Occipital lobe (tissue), 2 donors: Measurements from ENCODE around the gene PSAPL1. TPM values are rescaled to one million over a fixed set of nuclear protein-coding genes. Genes with fewer than 3 reads are reported as not detected.

Source experiments
- DNase-seq: peaks from one replicate; lab custom pipeline; 2025; lab: John Stamatoyannopoulos, UW
- total RNA-seq: library from RNA; depleted of rRNA; stranded (reverse); fragments of >200 nt; gene quantifications from one replicate; pipeline ENCODE4 v1.2.3, GENCODE V29; 2014

The PSAPL1 gene, protein sequence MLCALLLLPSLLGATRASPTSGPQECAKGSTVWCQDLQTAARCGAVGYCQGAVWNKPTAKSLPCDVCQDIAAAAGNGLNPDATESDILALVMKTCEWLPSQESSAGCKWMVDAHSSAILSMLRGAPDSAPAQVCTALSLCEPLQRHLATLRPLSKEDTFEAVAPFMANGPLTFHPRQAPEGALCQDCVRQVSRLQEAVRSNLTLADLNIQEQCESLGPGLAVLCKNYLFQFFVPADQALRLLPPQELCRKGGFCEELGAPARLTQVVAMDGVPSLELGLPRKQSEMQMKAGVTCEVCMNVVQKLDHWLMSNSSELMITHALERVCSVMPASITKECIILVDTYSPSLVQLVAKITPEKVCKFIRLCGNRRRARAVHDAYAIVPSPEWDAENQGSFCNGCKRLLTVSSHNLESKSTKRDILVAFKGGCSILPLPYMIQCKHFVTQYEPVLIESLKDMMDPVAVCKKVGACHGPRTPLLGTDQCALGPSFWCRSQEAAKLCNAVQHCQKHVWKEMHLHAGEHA
- not detected for total RNA-seq

DNA sequence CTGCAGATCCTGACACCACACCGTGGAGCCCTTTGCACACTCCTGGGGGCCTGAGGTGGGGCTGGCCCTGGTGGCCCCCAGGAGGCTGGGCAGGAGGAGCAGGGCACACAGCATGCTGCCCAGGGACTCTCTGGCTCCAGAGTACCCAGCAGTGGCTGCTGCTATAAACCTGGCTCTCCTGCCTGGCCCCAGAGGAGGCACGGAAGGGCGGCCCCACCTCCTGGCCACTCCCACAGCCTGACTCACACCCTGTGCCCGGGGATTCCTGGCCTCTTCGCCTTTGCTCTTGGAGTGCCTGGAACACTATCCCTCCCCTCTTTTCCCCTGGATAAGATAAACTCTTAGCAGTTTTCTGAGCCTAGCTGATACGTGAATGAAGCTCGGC is at the start of gene PSAPL1:
TSS of gene PSAPL1 (minus strand) at position 165 of the 385 bp plus-strand sequence. CDS start at position 114, 51 bp downstream.
- DNase-seq: no peak

DNA sequence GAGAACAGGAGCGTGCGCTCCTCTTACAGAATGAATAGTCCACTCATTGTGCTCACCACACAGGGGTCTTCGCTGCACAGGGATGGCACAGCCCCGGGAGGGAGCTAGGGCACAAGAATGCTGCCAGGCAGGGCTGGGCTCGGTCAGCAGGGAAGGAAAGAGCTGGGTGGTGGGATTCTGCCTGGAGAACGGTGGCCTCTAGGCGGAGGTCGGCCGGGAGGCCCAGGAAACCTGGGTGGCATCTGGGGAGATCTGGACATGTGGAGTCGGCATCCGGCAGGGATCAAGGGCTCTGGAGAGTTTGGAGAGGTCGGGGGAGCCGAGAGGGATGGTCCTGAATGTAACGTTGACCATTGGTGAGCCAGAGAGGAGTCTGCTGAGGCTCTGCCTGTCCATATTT is 46.5 kb upstream of the PSAPL1 start:
- no peak for DNase-seq

DNA sequence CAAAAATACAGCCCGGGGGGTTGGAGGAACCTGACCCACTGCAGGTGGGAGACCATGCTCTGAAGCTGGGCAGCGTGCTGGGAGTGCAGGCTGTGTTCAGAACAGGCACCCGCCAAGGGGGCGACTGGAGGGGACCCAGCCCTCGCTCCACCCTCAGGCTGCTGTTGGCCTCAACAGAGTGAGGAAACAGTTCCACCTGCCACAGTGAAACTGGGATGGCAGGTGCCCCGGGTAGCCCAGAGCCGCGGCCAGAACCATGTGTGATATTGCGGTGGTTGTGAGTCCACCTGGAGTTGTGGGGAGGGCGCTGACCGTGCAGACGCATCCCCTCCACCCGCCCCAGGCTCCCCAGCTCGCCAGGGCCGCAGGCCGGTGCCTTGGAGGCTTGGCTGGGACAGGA is 45.7 kb upstream of the PSAPL1 start:
- DNase-seq: no peak

DNA sequence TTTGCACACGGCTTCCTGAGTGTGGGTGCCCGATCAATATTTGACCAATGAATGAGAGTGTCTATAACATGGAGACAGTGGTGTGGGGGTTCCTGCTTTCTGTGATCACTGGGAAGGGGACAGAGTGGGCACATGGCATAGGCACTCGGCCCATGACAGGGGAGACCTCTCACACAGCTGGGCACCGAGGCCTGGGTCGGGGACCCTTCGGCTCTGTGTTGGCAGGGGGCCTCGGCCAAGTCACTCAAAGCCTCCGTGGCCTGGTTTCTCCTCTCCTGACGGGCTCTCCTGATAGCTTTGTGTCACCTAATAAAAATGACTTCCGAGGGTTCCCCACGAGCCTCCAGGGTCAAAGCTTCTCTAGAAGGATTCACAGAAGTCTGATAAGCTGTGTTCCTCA is 43.9 kb upstream of the PSAPL1 start:
- DNase-seq: no peak

DNA sequence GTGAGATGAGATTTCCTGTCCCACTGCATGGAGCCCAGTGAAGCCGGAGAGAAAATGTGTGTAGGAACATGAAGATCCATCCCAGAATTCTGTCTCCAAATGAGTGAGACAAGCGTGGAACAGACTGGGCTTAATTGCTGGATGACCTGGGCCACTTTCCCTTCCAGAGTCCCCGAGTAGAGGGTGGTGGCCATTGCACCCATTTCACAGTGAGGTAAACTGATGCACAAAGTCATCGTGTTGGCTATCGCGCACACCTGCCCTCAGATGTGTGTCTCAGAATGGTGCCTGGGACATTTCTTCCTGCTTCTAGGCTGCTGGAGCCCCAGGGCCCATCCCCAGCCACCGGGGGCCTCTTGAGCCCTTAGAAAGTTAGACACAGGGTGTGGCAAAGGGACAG is 43.0 kb upstream of the PSAPL1 start:
- no peak for DNase-seq

DNA sequence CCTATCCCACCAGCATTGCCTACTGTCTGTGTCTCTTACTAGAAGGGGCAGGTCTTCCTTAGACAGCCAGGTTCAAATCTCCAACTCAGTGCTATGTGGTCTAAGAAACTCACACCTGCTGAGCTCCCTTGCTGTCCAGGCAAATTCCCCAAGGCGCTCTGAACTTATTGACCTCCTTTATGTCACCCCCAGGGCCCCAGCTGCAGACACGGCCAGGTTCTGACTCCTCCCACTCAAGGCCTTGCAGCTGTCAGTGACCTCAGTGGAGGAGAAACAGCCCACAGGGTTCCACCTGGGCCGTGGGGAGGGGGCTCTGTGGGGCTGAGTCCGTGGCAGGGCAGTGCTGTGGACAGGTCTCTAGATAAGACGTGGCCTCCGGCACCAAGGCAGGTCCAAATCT is 42.1 kb upstream of the PSAPL1 start:
- DNase-seq: no peak

DNA sequence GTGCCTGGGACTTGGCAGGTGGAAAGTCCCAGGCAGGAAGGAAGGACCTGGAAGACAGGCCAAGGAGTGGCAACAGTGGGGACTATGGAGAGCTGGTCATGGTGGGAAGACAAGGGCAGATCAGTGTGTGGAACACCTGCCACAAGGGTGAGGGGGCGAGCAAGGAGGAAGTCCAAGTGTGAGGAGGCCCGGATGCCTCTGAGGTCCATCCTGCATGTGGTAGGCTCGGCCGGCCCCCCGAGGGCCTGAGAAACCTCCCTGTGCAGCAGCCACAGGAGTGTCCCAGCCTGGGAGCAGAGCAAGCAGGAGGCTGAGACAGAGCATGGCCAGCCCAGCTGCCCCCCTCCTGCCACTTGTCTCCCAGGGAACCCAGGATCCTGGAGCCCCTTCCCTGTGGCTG is 40.5 kb upstream of the PSAPL1 start:
- no peak for DNase-seq

DNA sequence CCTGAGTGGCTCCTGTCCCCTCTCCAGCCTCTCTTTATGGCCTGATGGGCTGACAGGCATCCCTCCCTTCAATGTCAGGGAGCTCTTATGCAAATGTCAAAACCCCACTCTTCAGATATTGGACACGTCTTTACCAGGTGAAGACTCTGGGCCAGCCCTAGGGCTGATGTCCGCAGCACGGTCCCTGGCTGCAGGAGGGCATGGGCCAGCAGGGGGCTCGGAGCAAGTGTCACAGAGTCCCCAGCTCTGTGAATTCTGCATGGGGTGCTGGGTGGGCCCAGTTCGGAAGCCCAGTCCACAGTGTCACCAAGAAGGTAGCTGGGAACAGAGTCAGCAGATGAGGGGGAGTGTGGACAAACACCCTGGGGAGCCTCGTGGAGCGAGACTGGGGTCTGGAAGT is 39.6 kb upstream of the PSAPL1 start:
- no peak for DNase-seq

DNA sequence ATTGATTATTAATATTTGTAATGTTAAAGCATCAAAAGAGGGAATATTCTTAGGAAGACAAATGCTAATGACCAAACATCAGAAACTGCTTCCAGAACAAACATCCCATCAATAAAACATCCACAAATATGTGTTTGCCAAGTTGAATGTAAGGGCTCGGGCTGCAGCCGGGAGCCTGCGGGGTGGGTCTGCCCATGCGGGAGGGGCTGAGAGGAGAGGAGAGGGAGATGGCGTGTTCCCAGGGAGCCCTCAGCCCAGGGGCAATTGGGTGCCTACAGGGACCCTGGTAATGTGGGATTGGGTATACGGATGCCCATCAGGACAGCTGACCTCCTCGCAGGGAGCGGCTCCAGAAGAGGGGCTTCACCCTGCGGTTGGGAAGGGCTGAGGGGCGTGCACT is 38.4 kb upstream of the PSAPL1 start:
- DNase-seq: no peak

DNA sequence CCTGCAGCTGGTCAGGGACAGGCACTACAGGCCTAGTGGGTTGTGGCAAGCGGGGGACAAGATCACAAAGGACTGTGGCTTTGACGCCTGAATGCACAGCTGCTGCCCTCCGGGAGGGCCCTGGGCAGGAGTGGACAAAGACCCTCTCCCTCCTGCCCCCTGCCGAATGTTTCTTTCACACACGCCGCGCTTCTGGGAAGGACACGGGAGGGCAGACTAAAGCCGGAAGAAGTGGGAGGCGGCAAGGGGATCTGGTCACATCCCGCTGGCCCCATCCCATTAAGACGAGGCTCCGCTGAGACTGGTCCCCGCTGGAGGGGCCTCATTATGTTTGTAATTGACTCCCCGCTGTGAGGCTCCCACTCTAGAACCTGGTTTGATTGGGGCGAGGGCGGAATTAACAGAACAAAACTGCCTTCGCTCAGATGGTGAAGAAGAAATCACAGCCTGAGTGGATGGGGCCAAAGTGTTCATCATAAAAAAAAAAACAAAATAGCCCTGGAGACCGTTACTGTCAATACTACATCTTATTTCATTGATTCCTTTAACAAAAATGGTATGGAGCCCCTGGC is 37.8 kb upstream of the PSAPL1 start:
- DNase-seq: no peak

DNA sequence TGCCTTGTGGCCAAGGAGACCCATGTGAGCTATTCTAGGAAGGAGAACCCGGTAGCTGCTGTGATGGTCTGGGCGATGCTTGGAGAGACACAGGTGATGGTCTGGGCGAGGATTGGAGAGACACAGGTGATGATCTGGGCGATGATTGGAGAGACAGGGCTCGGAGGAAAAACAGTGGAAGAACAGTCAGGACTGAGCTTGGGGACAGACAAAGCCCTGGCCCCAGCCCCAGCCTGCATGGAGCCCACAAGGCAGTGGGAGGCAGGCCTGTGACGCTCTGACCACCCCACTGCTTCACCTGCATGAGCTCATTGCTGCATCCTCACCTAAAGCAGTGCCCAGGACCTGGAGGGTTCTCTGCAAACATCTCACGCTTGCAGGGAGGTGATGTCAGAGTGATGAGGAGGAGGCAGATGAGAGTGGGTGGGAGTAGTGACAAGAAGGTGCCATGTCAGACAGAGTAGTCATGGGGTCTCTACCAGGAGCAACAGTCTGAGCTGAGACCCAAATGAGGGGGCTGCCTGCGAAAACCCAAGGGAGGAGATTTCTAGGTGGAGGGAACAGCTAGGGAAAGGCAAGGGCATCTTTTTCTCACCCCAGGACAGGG is 35.9 kb upstream of the PSAPL1 start:
- no peak for DNase-seq

DNA sequence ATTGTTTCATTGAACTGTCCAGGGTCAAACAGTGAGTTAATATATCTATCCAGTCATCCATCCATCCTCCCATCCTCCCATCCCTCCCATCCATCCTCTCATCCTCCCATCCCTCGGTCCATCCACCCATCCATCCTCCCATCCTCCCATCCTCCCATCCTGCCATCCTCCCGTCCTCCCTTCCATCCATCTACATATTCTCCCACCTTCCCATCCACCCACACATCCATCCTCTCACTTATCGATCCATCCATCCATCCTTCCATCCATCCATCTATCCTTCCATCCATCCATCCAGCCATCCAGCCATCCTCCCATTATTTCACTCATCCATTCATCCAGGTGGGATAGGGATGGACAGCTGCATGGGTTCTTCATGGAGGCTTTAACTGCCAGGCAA is 35.4 kb upstream of the PSAPL1 start:
- DNase-seq: no peak

DNA sequence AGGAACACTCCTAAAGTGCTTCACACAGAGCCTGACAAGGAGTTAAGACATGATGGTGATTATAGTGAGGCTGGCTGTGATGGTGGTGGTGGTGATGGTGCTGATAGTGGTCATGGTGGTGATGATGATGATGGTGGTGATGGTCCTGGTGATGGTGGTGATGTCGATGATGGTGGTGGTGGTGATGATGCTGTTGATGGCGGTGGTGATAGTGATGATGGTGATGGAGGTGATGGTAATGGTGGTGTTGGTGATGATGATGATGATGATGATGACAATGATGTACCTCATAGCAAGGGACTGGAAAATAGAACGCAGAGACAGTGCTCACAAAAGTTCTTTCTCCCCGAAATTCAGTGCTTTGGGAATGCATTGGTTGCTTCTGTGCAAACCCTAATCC is 34.3 kb upstream of the PSAPL1 start:
- no peak for DNase-seq

DNA sequence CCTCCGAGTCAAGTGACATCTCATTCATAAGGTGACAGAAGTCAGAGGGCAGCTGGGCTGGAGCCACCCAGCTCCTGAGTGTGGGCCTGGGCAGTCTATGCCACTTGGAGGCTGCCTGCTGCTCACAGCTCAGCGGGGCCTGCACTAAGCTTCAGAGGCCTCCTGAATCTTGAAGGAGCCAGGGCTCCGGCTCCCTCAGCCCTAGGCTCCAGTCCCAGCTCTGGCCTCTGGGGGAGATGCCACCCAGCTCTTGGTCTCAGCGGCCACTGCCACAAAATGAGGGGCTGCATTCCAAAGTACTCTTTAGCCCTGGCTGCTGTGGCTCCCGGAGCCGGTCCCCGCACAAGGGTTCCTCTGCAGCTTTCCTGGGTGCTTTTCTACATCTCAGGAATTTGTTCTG is 32.7 kb upstream of the PSAPL1 start:
- DNase-seq: no peak

DNA sequence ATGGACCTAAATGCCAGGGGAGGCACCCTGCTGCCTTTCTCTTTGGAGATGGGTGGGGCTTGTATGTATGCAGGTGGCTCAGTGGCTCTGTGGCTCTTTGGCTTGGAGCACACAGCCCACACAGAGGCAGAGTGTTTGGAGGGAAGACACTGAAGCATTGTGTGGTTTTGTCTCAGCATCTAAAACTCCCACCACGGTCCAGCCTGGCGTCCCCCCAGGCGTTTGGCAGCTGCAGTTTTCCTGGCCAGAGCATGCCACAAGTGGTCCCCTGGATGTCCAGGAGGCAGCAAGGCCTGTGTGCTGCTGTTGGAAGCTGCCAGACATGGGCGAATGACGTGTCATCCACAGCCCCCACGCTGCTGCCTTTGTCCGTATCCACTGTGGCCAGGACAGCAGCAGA is 32.2 kb upstream of the PSAPL1 start:
- DNase-seq: peak; percentile 44

DNA sequence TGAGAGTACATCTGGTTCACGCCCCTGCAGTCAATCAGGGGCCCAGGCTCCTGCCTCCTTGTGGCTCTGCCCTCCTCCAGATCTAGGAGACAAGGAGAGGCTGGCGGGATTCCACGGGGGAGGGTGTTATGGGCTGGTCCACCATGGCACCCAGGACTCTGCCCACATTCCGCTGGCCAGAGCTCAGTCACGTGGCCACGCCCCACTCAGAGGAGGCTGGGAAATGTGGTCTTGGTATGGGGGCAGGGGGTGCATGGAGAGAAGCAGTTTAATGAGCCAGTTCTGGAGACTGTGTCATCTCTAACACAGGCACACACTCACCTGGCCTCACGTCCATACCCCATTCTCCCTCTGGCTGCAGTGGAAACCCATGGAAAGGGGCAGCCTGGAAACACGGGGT is 31.5 kb upstream of the PSAPL1 start:
- DNase-seq: no peak

DNA sequence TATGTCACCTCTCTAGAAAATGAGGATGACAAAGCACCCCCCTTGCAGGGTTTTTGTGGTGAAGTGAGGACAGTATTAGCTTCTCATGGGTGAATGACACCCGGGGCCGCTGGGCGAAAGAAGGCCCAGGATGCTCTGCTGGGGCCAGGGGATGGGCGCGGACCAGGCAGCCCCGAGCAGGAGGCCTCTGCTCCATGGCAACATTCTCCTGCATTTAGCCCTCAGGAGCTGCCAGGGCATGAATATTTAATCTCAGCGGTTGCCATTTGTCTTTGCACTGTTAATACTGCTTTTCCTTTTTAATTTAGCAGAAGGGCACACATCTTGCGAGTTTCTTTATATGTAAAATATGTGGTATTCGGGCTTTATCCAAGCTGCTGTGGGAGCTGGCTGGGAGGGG is 30.3 kb upstream of the PSAPL1 start:
- no peak for DNase-seq

DNA sequence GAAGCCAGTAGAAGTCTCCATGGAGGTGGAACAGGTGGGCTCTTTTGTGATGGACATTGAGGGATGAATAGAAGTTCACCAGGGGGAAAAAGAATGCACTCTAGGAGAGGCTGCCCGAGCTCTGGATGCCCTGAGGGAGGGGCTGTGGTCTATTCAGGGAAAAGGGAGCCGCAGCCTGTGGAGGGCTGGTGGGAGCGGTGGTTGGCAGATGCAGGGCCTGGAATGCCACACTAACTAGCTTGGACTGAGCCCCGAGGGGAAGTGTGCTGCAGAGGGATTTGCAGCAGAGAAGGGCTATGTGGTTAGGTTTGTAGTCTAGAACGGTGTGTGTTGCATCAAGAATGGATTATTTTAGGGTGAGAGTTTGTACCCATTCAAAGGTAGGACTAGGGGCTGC is 29.5 kb upstream of the PSAPL1 start:
- no peak for DNase-seq

DNA sequence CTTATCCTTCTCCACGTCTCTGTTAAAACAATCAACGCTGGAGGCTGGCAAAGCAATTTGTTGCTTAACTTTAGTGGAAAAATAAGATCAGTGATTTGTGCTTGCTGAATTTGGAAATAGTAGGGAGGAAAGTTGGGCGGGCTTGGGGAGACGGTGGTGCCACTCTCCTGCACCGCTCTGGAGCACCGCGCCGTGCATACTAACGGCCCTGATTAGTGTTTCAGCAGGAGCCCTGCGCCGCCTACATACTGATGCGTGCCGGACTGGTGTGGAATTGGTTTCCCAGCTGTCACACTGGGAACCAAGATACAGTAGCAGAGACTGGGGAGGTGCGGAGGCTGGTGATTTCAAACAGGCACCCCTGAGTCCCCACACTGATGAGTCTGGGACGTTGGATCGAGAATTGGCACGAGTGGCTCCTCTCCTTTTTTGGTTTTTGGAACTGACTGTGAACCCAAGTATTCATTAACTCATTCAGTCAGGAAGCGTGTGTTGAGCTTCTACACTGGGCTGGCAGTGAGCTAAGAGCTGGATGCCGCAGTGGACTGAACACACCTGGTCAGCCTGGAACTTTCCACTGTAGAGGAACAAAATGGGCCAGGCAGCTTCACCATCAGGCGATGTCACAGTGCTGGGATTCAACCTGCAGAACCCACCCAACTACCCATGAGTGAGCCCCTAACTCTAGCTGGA is 29.0 kb upstream of the PSAPL1 start:
- DNase-seq: no peak

DNA sequence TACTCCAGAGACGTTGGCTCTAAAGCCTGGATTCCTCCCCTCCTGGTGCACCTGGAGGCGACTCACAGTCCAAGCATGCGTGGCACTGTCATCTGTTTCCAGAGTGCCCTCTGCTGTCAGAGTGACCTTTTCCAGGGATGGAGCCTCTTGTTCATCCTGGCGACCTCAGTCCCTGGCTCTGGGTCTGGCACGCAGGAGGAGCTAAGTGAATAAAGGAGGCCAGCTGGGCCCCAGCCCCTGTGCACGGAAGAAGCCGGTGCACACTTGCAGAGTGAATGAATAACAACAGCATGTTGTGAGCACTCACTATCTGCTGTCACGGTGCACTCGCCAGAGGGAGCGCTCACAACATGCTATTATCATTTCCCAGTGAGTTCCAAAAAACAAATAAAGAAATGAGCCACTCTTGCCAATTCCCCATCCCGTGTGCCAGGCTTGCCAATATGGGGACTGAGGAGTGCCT is 27.8 kb upstream of the PSAPL1 start:
- peak; percentile 37 for DNase-seq

DNA sequence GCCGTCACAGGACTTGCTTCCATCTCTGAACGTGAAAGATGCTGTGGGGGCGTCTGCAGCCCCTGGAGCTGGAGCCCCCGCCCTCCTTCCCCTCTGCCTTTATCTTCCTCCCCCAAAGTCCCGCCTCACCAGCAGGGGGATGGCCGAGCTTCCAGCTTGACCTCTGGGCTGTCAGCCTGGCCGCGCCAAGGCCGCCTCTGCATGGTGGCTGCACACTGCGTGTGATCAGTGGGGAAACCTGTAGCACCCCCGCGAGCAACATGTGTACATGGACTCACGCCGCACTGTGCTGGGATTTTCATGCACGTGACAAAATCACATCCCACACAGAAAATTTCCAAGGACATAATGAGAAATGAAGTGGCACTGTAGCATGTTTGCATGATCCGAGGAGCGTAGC is 26.5 kb upstream of the PSAPL1 start:
- no peak for DNase-seq

DNA sequence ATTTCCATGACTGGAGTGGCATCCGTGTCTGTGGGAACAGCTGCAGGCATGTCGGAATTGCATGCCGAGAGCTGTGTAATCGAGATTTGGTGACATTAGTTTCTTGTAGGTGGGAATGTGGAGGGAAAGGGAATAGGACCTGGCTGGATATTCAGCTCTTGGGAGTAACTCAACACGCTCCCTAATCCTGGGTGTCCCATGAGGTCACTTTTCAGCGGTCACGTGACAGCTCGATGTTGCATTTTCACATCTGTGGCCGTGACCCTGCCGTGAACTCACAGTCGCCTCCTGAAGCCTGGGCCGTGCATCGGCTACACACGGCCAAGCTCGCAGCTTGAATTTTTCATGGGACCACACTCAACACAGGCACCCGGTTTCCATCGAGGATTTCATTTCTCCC is 25.8 kb upstream of the PSAPL1 start:
- no peak for DNase-seq
